Lower leg skin (tissue), 4 donors: ENCODE data around the gene AP4M1. TPM values are rescaled to one million over a fixed set of nuclear protein-coding genes. Genes with fewer than 3 reads are reported as not detected.

Experiments
- DNase-seq, 2 donors: peaks; one replicate each; pipeline ENCODE4 v3.0.0-alpha.2; 2019; ENCODE audit warnings: low spot score in 2 of 2
- H3K4me3 ChIP-seq: fragments of 200-600 bp; sonication (generic); 2 replicates; pipeline ENCODE4 v1.5.1; 2017; ENCODE audit warnings: mild to moderate bottlenecking, low read depth; ENCODE audit not compliant: poor library complexity, severe bottlenecking
- POLR2A ChIP-seq, 2 donors: fragments of 450-650 bp; IDR thresholded peaks; one replicate each; pipeline ENCODE4 v1.6.1; 2016 to 2017; ENCODE audit warnings: antibody characterized with exemption in 2 of 2, mild to moderate bottlenecking in 1 of 2, moderate library complexity in 1 of 2
- WGBS, 2 donors: methylation state at CpG; one replicate each; pipeline ENCODE4 v1.1.5; 2018; 5-methylcytosine and 5-hydroxymethylcytosine counted together
- intact Hi-C: fragments of 100-400 bp; cut with DNase I; formaldehyde crosslinking; loops from one replicate; pipeline ENCODE4 v1.15.0; 2023; ENCODE audit warnings: low total_unique reads
- total RNA-seq, 4 donors: library from RNA; depleted of rRNA; stranded (reverse); fragments of >200 nt; gene quantifications; one replicate each; pipeline ENCODE4 v1.1.0, GENCODE V29; 2016
- TF ChIP-seq, protein P1 (sequence below), 3 donors: fragments of 450-650 bp; IDR thresholded peaks; one replicate each; pipeline ENCODE4 v1.5.1; 2016; ENCODE audit warnings: antibody characterized with exemption in 3 of 3, mild to moderate bottlenecking in 3 of 3, moderate library complexity in 2 of 3

AP4M1 gene
- total RNA-seq, 4 donors from 2014 or later: 18.6 to 24.6 (median 21.0) TPM

DNA sequence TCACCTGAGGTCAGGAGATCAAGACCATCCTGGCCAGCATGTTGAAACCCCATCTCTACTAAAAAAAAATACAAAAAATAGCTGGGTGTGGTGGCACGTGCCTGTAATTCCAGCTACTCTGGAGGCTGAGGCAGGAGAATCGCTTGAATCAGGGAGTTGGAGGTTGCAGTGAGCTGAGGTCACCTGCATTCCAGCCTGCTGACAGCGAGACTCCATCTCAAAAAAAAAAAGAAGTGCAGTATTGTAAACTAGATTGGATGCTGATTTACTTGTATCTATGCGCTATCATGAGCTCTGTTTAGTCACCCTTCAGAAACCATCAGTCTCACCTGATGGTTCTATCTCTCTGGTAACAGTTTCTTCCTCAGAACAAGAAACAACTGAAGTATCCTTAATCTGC lies 38.1 kb upstream of the AP4M1 start:
- TF ChIP-seq, protein P1, sequence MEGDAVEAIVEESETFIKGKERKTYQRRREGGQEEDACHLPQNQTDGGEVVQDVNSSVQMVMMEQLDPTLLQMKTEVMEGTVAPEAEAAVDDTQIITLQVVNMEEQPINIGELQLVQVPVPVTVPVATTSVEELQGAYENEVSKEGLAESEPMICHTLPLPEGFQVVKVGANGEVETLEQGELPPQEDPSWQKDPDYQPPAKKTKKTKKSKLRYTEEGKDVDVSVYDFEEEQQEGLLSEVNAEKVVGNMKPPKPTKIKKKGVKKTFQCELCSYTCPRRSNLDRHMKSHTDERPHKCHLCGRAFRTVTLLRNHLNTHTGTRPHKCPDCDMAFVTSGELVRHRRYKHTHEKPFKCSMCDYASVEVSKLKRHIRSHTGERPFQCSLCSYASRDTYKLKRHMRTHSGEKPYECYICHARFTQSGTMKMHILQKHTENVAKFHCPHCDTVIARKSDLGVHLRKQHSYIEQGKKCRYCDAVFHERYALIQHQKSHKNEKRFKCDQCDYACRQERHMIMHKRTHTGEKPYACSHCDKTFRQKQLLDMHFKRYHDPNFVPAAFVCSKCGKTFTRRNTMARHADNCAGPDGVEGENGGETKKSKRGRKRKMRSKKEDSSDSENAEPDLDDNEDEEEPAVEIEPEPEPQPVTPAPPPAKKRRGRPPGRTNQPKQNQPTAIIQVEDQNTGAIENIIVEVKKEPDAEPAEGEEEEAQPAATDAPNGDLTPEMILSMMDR (IDR thresholded peaks at IDR 0.05): no peak
- TF ChIP-seq POLR2A (IDR thresholded peaks at IDR 0.05): no peak
- no peak for DNase-seq
- H3K4me3 ChIP-seq: no peak overlapping the region
- intact Hi-C loops: no loop called here
- 92 to 95% methylated on average over 4 of the region's 4 CpGs for WGBS, 2 donors

DNA sequence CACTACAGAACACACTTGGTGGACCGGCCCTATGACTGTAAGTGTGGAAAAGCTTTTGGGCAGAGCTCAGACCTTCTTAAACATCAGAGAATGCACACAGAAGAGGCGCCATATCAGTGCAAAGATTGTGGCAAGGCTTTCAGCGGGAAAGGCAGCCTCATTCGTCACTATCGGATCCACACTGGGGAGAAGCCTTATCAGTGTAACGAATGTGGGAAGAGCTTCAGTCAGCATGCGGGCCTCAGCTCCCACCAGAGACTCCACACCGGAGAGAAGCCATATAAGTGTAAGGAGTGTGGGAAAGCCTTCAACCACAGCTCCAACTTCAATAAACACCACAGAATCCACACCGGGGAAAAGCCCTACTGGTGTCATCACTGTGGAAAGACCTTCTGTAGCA lies 37.3 kb upstream of the AP4M1 start:
- intact Hi-C loops: no loop called here
- TF ChIP-seq POLR2A (IDR thresholded peaks at IDR 0.05): no peak
- TF ChIP-seq, protein P1 (IDR thresholded peaks at IDR 0.05): no peak
- no peak overlapping the region for H3K4me3 ChIP-seq
- no peak for DNase-seq
- 97 to 98% methylated on average over 9 of the region's 9 CpGs for WGBS, 2 donors

DNA sequence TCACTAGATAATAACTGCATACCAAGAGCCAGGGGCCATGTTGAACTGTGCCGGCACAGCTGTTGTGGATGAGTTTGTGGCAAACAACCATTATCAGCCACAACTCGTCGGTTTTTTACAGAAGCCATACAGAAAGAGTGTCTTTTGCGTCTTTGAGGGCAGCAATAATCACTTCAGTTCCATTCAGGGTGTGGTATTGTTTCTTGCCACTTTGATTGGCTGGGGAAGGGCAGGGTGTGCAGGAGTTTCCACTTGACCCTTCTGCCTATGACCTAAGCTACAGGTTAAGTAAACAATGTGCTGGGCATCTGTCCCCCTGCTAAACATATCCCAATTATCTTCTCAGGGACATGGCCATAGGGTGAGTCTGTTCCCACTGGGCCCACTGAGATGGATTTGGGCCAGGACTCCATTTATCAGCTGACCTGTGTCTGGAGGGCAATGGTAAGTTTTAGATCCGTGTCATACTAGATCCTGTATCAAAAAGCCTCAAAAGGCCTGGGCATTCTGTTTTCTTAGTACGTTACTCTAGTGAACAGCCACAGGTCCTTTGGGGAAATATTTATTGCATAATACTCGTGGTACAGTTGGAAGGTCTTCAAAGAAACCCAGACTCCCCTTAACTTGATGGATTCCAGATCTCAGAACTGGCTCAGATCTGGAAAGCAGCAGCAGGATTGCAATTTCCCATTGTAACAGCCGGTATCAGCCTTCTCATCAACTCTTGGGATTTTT lies 35.8 kb upstream of the AP4M1 start:
- no peak for DNase-seq
- intact Hi-C loops: no loop called here
- WGBS, 2 donors: 41 to 50% methylated on average over 8 of the region's 8 CpGs
- TF ChIP-seq, protein P1 (IDR thresholded peaks at IDR 0.05): no peak
- no peak for TF ChIP-seq POLR2A (IDR thresholded peaks at IDR 0.05)
- no peak overlapping the region for H3K4me3 ChIP-seq

DNA sequence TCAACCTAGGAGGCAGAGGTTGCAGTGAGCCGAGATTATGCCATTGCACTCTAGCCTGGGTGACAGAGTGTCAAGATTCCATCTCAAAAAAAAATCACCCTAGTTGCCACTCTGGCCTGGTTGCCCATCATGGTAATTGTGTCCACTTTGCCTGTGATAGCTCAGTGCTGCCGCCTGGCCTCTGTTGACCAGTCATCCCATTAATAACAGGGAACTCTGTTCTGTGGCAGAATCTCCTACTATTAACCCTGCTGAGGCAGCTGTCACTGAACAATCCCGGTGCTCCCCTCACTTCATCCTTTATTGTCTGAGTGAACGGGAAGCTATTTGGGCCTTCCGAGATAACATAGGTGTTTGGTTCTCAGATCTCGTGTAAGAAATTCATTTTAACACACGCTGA lies 34.5 kb upstream of the AP4M1 start:
- DNase-seq: no peak
- intact Hi-C loops: no loop called here
- H3K4me3 ChIP-seq: no peak overlapping the region
- WGBS, 2 donors: 90 to 96% methylated on average over 7 of the region's 7 CpGs
- TF ChIP-seq, protein P1 (IDR thresholded peaks at IDR 0.05): no peak
- no peak for TF ChIP-seq POLR2A (IDR thresholded peaks at IDR 0.05)

DNA sequence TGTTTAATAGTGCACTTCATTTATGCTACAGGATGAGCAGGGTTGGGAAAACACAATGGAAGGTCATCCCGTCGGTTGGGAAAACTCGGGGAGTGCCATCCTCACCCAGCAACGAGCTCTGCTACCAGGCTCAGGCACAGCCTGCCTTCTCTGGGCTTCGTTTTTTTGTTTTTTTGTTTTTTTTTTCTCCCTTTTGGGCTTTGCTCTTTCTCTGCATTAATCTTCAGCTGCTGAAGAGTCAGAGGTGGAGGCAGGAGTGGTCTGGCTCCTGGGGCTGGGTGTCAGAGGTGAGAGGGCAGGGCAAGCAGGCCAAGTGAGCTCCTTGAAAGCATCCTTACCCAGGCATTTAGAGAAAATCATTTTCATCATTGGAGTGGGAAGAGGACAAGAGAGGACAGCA lies 31.5 kb upstream of the AP4M1 start:
- intact Hi-C loops: no loop called here
- no peak for DNase-seq
- WGBS, 2 donors: 97% methylated on average over 5 of the region's 5 CpGs
- no peak overlapping the region for H3K4me3 ChIP-seq
- TF ChIP-seq POLR2A (IDR thresholded peaks at IDR 0.05): no peak
- TF ChIP-seq, protein P1 (IDR thresholded peaks at IDR 0.05): no peak
